ENCODE results near the gene CYP4F11.

The CYP4F11 gene

DNA sequence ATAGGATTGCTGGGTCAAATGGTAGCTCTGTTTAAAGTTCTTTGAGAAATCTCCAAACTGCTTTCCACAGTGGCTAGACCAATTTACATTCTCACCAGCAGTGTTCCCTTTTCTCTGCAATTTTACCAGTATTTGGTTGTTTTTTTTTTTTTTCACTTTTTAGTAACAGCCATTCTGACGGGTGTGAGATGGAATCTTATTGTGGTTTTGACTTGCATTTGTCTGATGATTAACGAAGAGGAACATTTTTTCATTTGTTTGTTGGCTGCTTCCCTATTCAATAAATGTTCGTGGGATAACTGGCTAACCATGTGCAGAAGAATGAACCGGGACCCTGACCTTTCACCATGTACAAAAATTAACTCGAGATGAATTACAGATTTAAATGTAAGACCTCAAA is 67.7 kb downstream of the CYP4F11 start:
- TF ChIP-seq, protein P1, sequence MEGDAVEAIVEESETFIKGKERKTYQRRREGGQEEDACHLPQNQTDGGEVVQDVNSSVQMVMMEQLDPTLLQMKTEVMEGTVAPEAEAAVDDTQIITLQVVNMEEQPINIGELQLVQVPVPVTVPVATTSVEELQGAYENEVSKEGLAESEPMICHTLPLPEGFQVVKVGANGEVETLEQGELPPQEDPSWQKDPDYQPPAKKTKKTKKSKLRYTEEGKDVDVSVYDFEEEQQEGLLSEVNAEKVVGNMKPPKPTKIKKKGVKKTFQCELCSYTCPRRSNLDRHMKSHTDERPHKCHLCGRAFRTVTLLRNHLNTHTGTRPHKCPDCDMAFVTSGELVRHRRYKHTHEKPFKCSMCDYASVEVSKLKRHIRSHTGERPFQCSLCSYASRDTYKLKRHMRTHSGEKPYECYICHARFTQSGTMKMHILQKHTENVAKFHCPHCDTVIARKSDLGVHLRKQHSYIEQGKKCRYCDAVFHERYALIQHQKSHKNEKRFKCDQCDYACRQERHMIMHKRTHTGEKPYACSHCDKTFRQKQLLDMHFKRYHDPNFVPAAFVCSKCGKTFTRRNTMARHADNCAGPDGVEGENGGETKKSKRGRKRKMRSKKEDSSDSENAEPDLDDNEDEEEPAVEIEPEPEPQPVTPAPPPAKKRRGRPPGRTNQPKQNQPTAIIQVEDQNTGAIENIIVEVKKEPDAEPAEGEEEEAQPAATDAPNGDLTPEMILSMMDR (IDR thresholded peaks at IDR 0.05; ENCODE audit: low read depth, low read length): no peak
- DNase-seq (ENCODE audit: low read depth, low spot score): no peak
- H3K4me3 ChIP-seq (ENCODE audit: low read depth, low read length): no peak overlapping the region
- in situ Hi-C loops (cut with HindIII; ENCODE audit: low sequenced_read_pairs): no loop called here

DNA sequence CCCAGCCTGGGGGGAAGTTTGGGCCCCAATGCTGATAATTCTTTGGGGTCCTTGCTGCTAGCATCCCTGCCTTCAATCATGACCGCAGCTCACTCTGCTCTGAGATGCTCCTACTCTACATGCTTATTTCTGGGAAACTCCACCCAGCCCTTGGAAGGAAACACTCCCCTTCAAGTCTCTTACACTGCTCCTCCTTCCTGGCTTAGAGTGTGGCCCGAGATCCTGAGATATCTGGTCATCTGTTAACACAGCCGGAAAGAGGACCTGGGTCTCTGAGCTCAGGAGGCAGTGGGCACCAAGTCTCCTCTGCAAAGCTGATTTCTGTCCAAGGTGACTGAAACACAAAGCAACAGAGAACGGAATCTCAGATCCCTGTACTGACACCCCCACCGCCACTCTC is 69.5 kb downstream of the CYP4F11 start:
- in situ Hi-C loops (cut with HindIII; ENCODE audit: low sequenced_read_pairs): no loop called here
- TF ChIP-seq, protein P1 (IDR thresholded peaks at IDR 0.05; ENCODE audit: low read depth, low read length): no peak
- no peak overlapping the region for H3K4me3 ChIP-seq (ENCODE audit: low read depth, low read length)
- DNase-seq (ENCODE audit: low read depth, low spot score): no peak

DNA sequence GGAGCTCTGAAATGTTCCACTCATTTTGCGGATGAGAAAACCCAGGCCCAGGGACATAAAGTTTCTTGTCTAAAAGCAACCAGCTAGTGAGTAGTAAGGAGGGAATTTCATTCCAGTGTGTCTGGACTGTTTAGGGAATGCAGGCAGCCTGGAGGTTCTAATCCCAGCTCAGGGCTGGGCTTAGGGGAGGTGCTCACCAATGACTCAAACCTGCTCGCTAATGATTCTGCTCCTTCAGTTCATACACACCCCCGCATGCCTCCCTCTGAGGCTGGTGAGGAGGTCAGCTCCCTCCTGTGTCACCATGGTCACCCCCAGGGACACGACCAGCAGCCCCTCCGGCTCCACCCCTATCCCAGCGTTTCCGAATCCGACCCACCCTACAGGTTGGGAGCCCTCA is 71.1 kb downstream of the CYP4F11 start:
- no peak for DNase-seq (ENCODE audit: low read depth, low spot score)
- TF ChIP-seq, protein P1 (IDR thresholded peaks at IDR 0.05; ENCODE audit: low read depth, low read length): no peak
- H3K4me3 ChIP-seq (ENCODE audit: low read depth, low read length): no peak overlapping the region
- in situ Hi-C loops (cut with HindIII; ENCODE audit: low sequenced_read_pairs): no loop called here

DNA sequence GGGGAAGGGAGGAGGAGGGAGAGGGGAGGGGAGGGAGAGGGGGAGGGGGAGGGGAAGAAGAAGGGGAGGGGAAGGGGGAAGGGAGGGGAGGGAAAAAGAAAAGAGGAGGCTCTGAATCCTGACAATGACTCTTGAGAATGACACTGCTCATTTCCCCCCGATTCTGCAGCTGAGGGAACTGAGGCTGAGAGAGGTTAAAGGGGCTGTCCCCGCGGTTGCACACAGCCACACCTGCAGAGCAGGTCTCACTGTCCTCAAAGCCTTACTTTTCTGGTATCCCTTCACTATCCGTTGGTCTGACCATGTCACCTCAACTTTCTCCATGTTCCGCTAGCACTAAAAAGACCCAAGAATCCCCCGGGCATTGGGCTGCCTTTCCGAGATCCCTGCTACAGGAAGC is 71.9 kb downstream of the CYP4F11 start:
- TF ChIP-seq, protein P1 (IDR thresholded peaks at IDR 0.05; ENCODE audit: low read depth, low read length): no peak
- no peak for DNase-seq (ENCODE audit: low read depth, low spot score)
- H3K4me3 ChIP-seq (ENCODE audit: low read depth, low read length): no peak overlapping the region
- in situ Hi-C loops (cut with HindIII; ENCODE audit: low sequenced_read_pairs): no loop called here
